ENCODE results near the gene C20orf144.
A peak's percentile ranks its signal among the peaks of the same experiment; 100 is the strongest.

Gene C20orf144

DNA sequence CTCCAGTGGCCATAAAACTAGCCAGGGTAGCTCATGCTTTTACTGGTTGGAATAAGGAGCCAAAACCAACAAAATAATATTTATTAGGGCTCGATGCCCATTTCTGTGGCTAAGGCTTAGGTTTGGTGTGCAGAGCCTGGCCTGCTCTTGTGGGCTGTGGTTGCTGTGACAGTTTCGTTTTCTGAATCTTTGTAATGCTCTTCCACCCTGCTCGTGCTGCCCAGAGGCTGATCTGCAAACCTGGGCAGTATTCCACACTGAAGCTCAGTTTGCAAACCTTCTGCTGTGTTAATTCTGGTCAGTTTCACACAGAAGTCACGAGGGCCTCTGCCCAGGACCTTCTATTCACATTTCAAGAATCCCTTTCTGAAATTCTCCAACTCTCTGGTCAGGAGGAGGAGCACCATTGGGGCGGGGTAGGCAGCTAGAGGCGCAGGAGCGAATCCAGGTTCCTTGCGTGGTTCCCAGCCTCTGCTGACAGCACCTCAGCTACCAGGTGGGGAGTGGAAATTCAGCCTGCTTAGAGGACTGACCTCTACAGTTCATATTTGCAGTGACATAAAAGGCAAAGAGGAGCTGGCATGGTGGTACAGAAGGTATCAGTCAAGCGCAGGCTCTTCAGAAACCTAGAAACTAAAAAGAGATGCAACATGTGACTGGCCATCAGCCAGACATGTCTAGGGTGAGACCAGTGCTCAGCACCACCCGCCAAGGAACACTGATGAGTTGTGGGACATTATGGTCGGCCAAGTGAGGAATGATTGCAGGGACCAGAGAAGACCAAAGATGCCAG, 14.3 kb upstream of the C20orf144 start:
- no peaks in the 10 kb centered on the region for H3K36me3 ChIP-seq (ENCODE audit: insufficient read depth)
- no peak overlapping the region for H2AFZ ChIP-seq (ENCODE audit: low read depth)
- no peak overlapping the region for H3K4me3 ChIP-seq (IDR thresholded peaks at IDR 0.05; ENCODE audit: insufficient read depth, low read depth, low read length)
- TF ChIP-seq, protein P1, sequence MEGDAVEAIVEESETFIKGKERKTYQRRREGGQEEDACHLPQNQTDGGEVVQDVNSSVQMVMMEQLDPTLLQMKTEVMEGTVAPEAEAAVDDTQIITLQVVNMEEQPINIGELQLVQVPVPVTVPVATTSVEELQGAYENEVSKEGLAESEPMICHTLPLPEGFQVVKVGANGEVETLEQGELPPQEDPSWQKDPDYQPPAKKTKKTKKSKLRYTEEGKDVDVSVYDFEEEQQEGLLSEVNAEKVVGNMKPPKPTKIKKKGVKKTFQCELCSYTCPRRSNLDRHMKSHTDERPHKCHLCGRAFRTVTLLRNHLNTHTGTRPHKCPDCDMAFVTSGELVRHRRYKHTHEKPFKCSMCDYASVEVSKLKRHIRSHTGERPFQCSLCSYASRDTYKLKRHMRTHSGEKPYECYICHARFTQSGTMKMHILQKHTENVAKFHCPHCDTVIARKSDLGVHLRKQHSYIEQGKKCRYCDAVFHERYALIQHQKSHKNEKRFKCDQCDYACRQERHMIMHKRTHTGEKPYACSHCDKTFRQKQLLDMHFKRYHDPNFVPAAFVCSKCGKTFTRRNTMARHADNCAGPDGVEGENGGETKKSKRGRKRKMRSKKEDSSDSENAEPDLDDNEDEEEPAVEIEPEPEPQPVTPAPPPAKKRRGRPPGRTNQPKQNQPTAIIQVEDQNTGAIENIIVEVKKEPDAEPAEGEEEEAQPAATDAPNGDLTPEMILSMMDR (conservative IDR thresholded peaks at IDR 0.05; ENCODE audit: low read depth, low read length), result peak; percentile 38; the same call in 1 of the 2 replicates
- no peaks in the 10 kb centered on the region for H3K27me3 ChIP-seq (ENCODE audit: insufficient read depth, low read depth)
- peak overlapping the region; percentile 84 for H3K4me2 ChIP-seq
- no peaks in the 10 kb centered on the region for H3K79me2 ChIP-seq (ENCODE audit: insufficient read depth, low read depth)
- H3K9ac ChIP-seq, result peak overlapping the region; percentile 26; the same call in 1 of the 2 replicates
- peaks cover 74% of the 10 kb centered on the region for H3K4me1 ChIP-seq (ENCODE audit: low read depth, poor library complexity, severe bottlenecking)
- H4K20me1 ChIP-seq (ENCODE audit: insufficient read depth), result no peaks in the 10 kb centered on the region
- peak overlapping the region; percentile 74 for H3K27ac ChIP-seq

DNA sequence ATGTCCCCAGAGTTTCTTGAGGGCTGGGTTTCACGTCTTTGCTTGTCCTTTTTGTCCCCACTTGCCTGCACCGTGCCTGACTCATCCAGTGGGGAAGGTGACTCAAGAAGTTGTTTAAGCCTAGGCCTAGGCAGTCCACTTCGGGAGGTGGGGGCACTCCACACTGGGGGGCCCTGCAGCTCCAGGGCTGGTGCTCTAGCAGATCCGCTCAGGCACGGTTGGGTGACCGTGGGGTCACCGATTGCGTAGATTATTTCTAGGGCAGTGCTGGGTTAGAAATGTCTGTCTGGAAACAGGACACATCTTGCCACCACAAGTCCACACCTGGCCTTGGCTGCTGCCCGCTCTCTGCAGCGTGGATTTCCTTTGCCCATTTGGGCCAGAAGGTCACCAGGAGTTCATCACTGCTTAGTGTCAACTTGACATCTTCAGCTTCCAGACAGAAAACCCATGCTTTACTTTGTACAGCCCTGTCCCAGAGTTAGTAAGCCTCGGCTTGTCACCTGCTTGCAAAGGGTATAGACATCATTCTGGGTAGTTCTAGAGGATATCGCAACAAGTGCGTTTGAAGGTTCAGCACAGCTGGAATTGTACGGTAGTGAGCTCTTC, 13.6 kb upstream of the C20orf144 start:
- H3K4me2 ChIP-seq, result peak overlapping the region; percentile 84
- H3K79me2 ChIP-seq (ENCODE audit: insufficient read depth, low read depth), result no peaks in the 10 kb centered on the region
- no peaks in the 10 kb centered on the region for H4K20me1 ChIP-seq (ENCODE audit: insufficient read depth)
- no peak overlapping the region for H3K4me3 ChIP-seq (IDR thresholded peaks at IDR 0.05; ENCODE audit: insufficient read depth, low read depth, low read length)
- H3K4me1 ChIP-seq (ENCODE audit: low read depth, poor library complexity, severe bottlenecking), result peaks cover 81% of the 10 kb centered on the region
- no peaks in the 10 kb centered on the region for H3K36me3 ChIP-seq (ENCODE audit: insufficient read depth)
- peak overlapping the region; percentile 26; the same call in 1 of the 2 replicates for H3K9ac ChIP-seq
- H3K27me3 ChIP-seq (ENCODE audit: insufficient read depth, low read depth), result no peaks in the 10 kb centered on the region
- peak overlapping the region; percentile 74 for H3K27ac ChIP-seq
- no peak overlapping the region for H2AFZ ChIP-seq (ENCODE audit: low read depth)
- TF ChIP-seq, protein P1 (conservative IDR thresholded peaks at IDR 0.05; ENCODE audit: low read depth, low read length), result no peak

DNA sequence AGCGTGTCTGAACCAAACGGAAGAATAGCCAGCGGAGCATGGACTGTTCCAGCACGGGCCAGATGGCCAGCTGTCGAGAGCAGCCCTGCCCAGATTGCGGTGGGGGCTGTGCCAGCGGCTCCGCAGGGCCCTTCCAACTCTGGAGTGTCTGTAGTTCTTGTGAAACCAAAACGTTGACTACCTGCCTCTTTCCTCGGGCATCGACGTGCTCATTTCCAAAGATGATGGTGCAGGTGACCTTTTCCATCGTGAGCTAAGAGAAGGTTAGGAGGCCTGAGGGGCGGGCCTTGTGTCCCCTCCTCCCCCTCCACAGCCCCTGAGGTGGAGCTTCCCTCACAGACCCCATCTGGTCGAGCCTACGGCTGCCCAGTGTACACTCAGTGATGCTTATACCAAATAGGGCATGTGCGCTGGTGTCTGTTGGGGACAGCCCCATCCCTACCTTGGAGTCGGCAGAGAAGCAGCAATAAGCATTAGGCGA, 12.9 kb upstream of the C20orf144 start:
- Histone ChIP-seq H3K79me2 (ENCODE audit: insufficient read depth, low read depth) (no peaks in the 10 kb centered on the region), H4K20me1 (ENCODE audit: insufficient read depth) (no peaks in the 10 kb centered on the region), H3K27me3 (ENCODE audit: insufficient read depth, low read depth) (no peaks in the 10 kb centered on the region), H3K4me1 (ENCODE audit: low read depth, poor library complexity, severe bottlenecking) (peaks cover 88% of the 10 kb centered on the region), H3K9ac (no peak overlapping the region; the same call in 1 of the 2 replicates), H3K4me2 (peak overlapping the region; percentile 84), H3K4me3 (IDR thresholded peaks at IDR 0.05; ENCODE audit: insufficient read depth, low read depth, low read length) (no peak overlapping the region), H2AFZ (ENCODE audit: low read depth) (no peak overlapping the region), H3K36me3 (ENCODE audit: insufficient read depth) (no peaks in the 10 kb centered on the region), H3K27ac (peak overlapping the region; percentile 74)
- TF ChIP-seq, protein P1 (conservative IDR thresholded peaks at IDR 0.05; ENCODE audit: low read depth, low read length), result no peak

DNA sequence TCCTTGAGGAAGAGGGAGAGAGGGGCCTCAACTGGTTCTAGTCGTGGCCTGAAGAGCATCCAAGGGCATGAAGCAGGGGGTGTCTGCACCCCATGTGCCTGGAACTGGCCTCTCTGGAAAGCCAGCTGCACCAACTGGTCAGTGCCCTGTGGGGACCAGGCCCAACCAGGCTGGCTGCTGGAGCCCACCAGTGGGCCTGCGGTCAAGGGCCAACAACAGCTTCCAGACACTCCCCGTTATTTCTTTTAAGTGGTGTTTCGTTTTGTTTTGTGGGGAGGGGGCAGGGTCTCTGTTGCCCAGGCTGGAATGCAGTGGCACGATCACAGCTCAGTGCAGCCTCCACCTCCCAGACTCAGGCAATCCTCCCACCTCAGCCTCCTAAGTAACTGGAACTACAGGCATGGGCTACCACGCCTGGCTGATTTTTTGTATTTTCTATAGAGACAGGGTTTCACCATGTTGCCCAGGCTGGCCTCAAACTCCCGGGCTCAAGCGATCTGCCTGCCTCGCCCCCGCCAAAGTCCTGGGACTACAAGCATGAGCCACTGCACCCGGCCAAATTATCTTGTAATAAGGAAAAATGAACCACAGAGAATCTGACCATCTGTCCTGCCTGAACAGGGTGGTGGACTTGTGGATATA, 11.9 kb upstream of the C20orf144 start:
- no peaks in the 10 kb centered on the region for H3K79me2 ChIP-seq (ENCODE audit: insufficient read depth, low read depth)
- H4K20me1 ChIP-seq (ENCODE audit: insufficient read depth), result no peaks in the 10 kb centered on the region
- H3K9ac ChIP-seq, result no peak overlapping the region
- TF ChIP-seq, protein P1 (conservative IDR thresholded peaks at IDR 0.05; ENCODE audit: low read depth, low read length), result no peak
- no peak overlapping the region; the same call in 1 of the 2 replicates for H3K4me2 ChIP-seq
- H3K4me3 ChIP-seq (IDR thresholded peaks at IDR 0.05; ENCODE audit: insufficient read depth, low read depth, low read length), result no peak overlapping the region
- H2AFZ ChIP-seq (ENCODE audit: low read depth), result no peak overlapping the region
- H3K27me3 ChIP-seq (ENCODE audit: insufficient read depth, low read depth), result no peaks in the 10 kb centered on the region
- peak overlapping the region; percentile 74; the same call in 1 of the 2 replicates for H3K27ac ChIP-seq
- peaks cover 89% of the 10 kb centered on the region for H3K4me1 ChIP-seq (ENCODE audit: low read depth, poor library complexity, severe bottlenecking)
- no peaks in the 10 kb centered on the region for H3K36me3 ChIP-seq (ENCODE audit: insufficient read depth)

All from KMS-11 (cell line).